ENCODE measurements around the gene TRPM5.

DNA sequence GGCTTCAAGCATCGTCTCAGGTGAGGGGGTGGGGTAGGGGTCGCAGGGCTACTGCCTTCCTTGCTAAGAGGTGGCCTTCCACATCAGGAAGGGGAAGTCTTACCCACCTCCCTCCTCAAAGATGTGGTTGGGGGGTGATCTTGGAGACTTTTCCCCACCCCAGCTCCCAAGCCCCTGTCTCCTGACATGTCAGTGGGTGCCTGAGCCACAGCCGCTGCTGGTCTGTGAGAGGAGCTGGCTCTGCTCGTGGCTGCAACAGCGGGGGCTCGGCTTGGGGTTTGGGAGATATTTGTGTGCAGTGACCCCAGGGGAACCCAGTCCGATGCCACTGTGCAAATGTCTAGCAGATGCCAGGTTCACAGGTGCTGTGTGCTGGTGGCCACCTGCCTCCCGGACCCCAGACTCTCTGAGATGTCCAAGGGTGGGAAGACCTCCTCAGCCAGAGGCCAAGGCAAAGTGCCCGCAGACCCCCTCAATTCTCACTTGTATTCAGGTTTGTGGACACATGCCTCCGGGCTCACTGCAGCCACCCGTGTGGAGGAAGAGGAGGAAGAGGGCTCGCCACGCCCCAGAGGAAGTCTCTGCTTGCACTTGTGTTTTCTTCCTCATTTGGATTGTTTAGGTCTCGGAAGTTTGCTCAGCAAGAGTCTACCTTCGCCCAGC lies 2.4 kb upstream of the TRPM5 start:
- TF ChIP-seq, protein P1, sequence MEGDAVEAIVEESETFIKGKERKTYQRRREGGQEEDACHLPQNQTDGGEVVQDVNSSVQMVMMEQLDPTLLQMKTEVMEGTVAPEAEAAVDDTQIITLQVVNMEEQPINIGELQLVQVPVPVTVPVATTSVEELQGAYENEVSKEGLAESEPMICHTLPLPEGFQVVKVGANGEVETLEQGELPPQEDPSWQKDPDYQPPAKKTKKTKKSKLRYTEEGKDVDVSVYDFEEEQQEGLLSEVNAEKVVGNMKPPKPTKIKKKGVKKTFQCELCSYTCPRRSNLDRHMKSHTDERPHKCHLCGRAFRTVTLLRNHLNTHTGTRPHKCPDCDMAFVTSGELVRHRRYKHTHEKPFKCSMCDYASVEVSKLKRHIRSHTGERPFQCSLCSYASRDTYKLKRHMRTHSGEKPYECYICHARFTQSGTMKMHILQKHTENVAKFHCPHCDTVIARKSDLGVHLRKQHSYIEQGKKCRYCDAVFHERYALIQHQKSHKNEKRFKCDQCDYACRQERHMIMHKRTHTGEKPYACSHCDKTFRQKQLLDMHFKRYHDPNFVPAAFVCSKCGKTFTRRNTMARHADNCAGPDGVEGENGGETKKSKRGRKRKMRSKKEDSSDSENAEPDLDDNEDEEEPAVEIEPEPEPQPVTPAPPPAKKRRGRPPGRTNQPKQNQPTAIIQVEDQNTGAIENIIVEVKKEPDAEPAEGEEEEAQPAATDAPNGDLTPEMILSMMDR (IDR thresholded peaks at IDR 0.05; ENCODE audit: insufficient read depth, low read depth, low read length), result no peak
- no peak for TF ChIP-seq EZH2 (IDR thresholded peaks at IDR 0.05; ENCODE audit: insufficient read depth, low read length)

All from astrocyte (in vitro differentiated cells and primary cell).